Measurements from ENCODE around the gene FYN. TPM values are rescaled to one million over a fixed set of nuclear protein-coding genes. Genes with fewer than 3 reads are reported as not detected.
A peak's percentile ranks its signal among the peaks of the same experiment; 100 is the strongest.

The FYN gene
- total RNA-seq, 4 donors from 2014 or later = 108 to 281 (median 186) TPM

DNA sequence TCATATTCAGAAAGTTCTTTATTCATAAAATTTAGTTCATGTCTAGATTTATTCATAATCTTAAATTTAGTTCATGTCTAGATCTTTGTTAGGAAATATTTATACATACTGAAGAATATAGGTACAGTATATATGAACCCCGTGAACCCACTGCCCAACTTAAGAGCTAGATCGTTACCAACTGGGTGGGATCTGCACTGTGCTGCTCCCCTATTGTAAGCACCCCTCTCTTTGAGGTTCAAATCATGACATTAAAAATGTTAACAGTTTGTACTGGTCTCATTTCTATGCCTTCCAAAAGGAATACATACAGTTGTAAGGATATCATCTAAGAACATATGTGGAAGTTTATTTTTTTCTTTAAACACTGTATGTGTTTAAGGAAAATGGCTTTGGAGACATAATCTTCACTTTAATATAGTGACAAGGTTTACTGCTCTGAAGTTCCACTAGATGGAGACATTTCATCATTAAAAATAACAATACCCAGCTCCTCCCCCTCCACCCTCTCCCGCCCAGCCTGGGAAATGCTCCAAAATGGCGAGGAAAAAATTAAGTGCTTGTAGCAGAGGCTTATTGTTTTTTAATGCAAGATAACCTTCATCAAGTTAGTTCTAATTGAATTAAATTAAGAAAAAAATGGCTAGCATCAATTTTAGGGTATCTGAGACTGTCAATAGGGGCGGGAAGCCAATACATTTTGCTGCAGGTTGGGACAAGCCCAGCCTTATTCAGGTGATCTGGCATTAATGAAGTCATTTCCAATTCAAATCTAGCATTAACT, 163.4 kb downstream of the FYN start:
- TF ChIP-seq, protein P1, sequence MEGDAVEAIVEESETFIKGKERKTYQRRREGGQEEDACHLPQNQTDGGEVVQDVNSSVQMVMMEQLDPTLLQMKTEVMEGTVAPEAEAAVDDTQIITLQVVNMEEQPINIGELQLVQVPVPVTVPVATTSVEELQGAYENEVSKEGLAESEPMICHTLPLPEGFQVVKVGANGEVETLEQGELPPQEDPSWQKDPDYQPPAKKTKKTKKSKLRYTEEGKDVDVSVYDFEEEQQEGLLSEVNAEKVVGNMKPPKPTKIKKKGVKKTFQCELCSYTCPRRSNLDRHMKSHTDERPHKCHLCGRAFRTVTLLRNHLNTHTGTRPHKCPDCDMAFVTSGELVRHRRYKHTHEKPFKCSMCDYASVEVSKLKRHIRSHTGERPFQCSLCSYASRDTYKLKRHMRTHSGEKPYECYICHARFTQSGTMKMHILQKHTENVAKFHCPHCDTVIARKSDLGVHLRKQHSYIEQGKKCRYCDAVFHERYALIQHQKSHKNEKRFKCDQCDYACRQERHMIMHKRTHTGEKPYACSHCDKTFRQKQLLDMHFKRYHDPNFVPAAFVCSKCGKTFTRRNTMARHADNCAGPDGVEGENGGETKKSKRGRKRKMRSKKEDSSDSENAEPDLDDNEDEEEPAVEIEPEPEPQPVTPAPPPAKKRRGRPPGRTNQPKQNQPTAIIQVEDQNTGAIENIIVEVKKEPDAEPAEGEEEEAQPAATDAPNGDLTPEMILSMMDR (IDR thresholded peaks at IDR 0.05) = peak in 1 of 3 donors; percentile 62
- ATAC-seq (ENCODE audit: low FRiP score) (peak; percentile 80), DNase-seq (ENCODE audit: low spot score) (no peak)

DNA sequence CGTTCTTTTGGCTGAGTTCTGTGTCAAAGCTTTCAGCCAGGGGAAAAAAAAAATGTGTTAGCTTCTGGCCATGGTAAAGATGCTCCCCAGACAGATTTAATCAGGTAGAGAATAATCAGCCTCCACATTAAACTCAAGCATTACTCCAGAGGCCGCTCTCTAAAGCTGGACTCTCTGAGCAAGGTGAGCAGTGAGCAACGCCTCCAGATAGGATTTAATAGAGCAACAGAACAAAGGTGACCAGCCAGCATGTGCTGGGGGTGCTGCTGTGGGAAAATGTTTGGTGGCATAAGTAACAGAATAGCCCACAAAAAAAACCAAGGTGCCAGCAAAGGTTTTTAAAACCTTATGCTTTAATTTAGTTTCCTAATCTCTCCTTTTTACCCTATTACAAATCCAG, 164.1 kb downstream of the FYN start:
- TF ChIP-seq, protein P1 (IDR thresholded peaks at IDR 0.05) = no peak
- DNase-seq (ENCODE audit: low spot score) (no peak), ATAC-seq (ENCODE audit: low FRiP score) (no peak)

DNA sequence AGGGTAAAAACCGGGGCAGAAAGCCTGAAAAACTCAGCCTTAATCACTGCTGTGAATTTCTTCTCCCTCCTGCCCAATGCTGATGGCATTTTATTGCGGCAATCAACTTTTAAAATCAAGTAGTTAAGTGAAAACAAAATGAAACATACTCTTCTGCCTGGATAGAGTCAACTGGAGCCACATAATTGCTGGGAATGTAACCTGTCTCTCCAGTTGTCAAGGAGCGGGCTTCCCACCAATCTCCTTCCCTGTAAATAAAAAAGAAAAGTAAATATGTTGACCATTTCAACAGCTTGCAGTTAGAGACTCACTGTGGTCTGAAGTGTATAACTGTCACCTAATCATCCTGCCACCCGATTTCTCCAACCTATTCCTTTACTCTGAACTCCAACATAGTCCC, 165.5 kb downstream of the FYN start:
- ATAC-seq (ENCODE audit: low FRiP score) (no peak), DNase-seq (ENCODE audit: low spot score) (no peak)
- TF ChIP-seq, protein P1 (IDR thresholded peaks at IDR 0.05) = no peak

DNA sequence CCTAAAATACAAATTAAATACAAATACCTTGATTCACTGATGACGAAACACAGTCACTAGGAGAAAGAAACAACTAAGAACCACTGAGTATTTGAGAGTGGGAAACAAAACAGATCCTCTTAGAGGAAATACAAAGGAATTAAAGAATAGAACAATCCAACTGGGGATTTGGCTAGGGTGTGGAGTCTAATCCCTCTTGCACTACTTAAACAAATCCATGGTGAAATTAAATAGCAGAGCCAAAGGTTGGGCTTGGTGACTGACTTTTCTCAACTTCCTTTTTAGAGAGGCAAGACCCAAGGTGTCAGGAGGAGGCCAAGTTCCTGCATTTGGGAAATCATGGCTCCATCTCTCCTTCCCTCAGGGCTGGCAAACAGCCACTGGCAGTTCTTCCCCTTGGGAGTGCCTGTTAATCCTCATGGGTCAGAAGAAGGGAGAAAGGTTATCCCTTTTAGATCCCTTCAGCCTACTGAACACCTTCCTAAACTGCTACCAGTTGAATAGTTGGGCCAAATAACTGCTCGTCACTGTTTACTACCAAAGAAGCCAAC, 166.3 kb downstream of the FYN start:
- DNase-seq (ENCODE audit: low spot score) (no peak), ATAC-seq (ENCODE audit: low FRiP score) (no peak)
- TF ChIP-seq, protein P1 (IDR thresholded peaks at IDR 0.05) = no peak

DNA sequence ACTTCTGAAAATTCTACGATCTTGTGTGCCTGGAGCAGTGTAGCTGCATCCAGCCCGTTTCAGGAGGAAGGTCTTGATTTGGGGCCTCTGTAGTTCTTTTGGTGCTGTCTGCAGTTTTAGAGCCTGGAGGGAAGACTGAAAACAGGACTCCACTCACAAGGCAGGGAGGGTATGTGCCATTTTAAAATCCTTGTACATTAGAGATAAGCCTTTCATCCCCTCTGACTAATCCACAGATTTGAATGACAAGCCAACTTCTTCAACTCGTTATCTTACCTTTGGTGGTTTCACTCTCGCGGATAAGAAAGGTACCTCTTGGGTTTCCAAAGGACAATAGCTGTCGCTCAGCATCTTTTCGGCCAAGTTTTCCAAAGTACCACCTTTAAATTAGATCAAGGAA, 169.5 kb downstream of the FYN start:
- TF ChIP-seq, protein P1 (IDR thresholded peaks at IDR 0.05) = no peak
- DNase-seq (ENCODE audit: low spot score) = no peak
- no peak for ATAC-seq (ENCODE audit: low FRiP score)

GRCh38 chr6:111702268-111702667, 171.0 kb downstream of the FYN start:
- TF ChIP-seq, protein P1 (IDR thresholded peaks at IDR 0.05) = no peak
- ATAC-seq (ENCODE audit: low FRiP score) (no peak), DNase-seq (ENCODE audit: low spot score) (no peak)

- DNase-seq (ENCODE audit: low spot score) (no peak), ATAC-seq (ENCODE audit: low FRiP score) (no peak)
- TF ChIP-seq, protein P1 (IDR thresholded peaks at IDR 0.05) = no peak
Measured at GRCh38 chr6:111701146-111701545, 172.1 kb downstream of the FYN start.
